SU-DHL-6 (cell line): ENCODE results near the gene TBC1D5.

Experiments used
- EZH2phosphoT487 ChIP-seq: fragments of 200-600 bp; sonication (generic), shearing (Covaris generic); conservative IDR thresholded peaks from 2 replicates; pipeline ENCODE4 v1.6.1; 2018; ENCODE audit warnings: mild to moderate bottlenecking, antibody characterized with exemption, low read length, moderate library complexity, mixed read lengths
- TF ChIP-seq, protein P1 (sequence below): fragments of 200-600 bp; sonication (generic); IDR thresholded peaks from one replicate; pipeline ENCODE4 v1.5.1; 2017; ENCODE audit warnings: antibody characterized with exemption, mild to moderate bottlenecking, low read length, moderate library complexity; ENCODE audit not compliant: insufficient read depth, poor library complexity, severe bottlenecking

- no peak for TF ChIP-seq EZH2phosphoT487
- TF ChIP-seq, protein P1, sequence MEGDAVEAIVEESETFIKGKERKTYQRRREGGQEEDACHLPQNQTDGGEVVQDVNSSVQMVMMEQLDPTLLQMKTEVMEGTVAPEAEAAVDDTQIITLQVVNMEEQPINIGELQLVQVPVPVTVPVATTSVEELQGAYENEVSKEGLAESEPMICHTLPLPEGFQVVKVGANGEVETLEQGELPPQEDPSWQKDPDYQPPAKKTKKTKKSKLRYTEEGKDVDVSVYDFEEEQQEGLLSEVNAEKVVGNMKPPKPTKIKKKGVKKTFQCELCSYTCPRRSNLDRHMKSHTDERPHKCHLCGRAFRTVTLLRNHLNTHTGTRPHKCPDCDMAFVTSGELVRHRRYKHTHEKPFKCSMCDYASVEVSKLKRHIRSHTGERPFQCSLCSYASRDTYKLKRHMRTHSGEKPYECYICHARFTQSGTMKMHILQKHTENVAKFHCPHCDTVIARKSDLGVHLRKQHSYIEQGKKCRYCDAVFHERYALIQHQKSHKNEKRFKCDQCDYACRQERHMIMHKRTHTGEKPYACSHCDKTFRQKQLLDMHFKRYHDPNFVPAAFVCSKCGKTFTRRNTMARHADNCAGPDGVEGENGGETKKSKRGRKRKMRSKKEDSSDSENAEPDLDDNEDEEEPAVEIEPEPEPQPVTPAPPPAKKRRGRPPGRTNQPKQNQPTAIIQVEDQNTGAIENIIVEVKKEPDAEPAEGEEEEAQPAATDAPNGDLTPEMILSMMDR = no peak
Measured at GRCh38 chr3:17583530-17583929, 158.9 kb downstream of the TBC1D5 start.
